Measurements from ENCODE around the gene TBCD.
"Not testable (repeated sequence)": the region's sequence is repeated elsewhere in the genome, so short reads cannot be mapped to it uniquely, and the experiment has no call there.

The TBCD gene

DNA sequence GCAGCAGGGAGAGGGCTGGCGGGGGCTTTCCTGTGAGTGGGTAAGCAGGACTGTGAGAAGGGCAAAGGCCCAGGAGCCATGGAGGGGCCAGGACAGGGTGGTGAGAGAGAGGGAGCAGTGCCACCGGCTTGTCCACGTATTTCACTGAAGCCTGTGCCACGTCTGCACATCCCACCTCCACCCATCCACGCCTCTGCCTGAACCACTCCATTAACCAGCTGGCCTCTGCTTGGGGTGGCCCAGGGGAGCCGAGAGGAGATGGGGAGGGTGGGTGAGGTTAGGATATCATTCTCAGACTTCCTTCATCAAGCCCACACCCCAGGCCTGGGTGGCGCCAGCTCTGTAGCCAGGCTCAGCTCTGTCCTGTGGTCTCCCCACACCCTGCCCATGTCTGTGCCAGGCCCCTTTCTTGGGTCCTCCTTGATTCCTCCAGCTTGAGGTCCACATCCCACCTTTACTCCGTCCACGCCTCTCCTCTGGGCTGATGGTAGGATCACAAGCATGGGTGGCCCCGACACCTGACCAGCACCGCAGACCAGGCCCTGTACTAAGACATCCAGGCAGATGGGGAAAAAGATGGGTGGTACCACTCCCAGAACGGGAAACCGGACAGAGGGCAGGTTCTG is 19.6 kb upstream of the TBCD start:
- H3K9me3 ChIP-seq (ENCODE audit: control insufficient read depth, insufficient read depth, low read length) = no peaks in the 10 kb centered on the region
- peaks cover 1% of the 10 kb centered on the region; the same call in 1 of the 2 replicates for H3K4me1 ChIP-seq (ENCODE audit: control insufficient read depth, insufficient read depth, low read length)
- H3K27me3 ChIP-seq (ENCODE audit: control insufficient read depth, insufficient read depth, low read length) = no peaks in the 10 kb centered on the region
- no peak overlapping the region for H3K27ac ChIP-seq (ENCODE audit: low read length)
- WGBS (ENCODE audit: insufficient coverage, insufficient read length) = no CpG with 5 or more reads among the region's 13 CpGs
- H3K36me3 ChIP-seq (ENCODE audit: control insufficient read depth, insufficient read depth, low read length) = no peaks in the 10 kb centered on the region; the same call in 1 of the 2 replicates
- H3K4me3 ChIP-seq (ENCODE audit: low read length) = no peak overlapping the region
- no peak for DNase-seq (ENCODE audit: low read depth, low spot score)

- Histone ChIP-seq H3K4me3 (ENCODE audit: low read length) (peak within 1 kb of the TSS; percentile 71), H3K27me3 (ENCODE audit: control insufficient read depth, insufficient read depth, low read length) (no peaks in the 10 kb centered on the region), H3K9me3 (ENCODE audit: control insufficient read depth, insufficient read depth, low read length) (no peaks in the 10 kb centered on the region), H3K4me1 (ENCODE audit: control insufficient read depth, insufficient read depth, low read length) (peaks cover 1% of the 10 kb centered on the region; the same call in 1 of the 2 replicates), H3K36me3 (ENCODE audit: control insufficient read depth, insufficient read depth, low read length) (0 out of 2 replicates have a peak, but pooled peaks cover 3% of the 10 kb centered on the region), H3K27ac (ENCODE audit: low read length) (no peak within 1 kb of the TSS)
- no peak for DNase-seq (ENCODE audit: low read depth, low spot score)
- WGBS (ENCODE audit: insufficient coverage, insufficient read length) = no CpG with 5 or more reads among the region's 101 CpGs
Observed at GRCh38 chr17:82734987-82735866, 16.6 kb upstream of the TBCD start, which contains the start of gene FN3K. Gene FN3K, plus strand, starts transcription at chr17:82735615. Its CDS starts 22 bp downstream, at chr17:82735637.

- Histone ChIP-seq H3K9me3 (ENCODE audit: control insufficient read depth, insufficient read depth, low read length) (no peaks in the 10 kb centered on the region), H3K27ac (ENCODE audit: low read length) (no peak overlapping the region), H3K4me1 (ENCODE audit: control insufficient read depth, insufficient read depth, low read length) (peaks cover 1% of the 10 kb centered on the region; the same call in 1 of the 2 replicates), H3K27me3 (ENCODE audit: control insufficient read depth, insufficient read depth, low read length) (no peaks in the 10 kb centered on the region), H3K36me3 (ENCODE audit: control insufficient read depth, insufficient read depth, low read length) (peaks cover 7% of the 10 kb centered on the region; the same call in 1 of the 2 replicates), H3K4me3 (ENCODE audit: low read length) (no peak overlapping the region)
- no CpG with 5 or more reads among the region's 18 CpGs for WGBS (ENCODE audit: insufficient coverage, insufficient read length)
- no peak for DNase-seq (ENCODE audit: low read depth, low spot score)
Observed at GRCh38 chr17:82736511-82737185, 15.2 kb upstream of the TBCD start.

- WGBS (ENCODE audit: insufficient coverage, insufficient read length) = no CpG with 5 or more reads among the region's 26 CpGs
- no peak for DNase-seq (ENCODE audit: low read depth, low spot score)
- no peaks in the 10 kb centered on the region for H3K27me3 ChIP-seq (ENCODE audit: control insufficient read depth, insufficient read depth, low read length)
- peaks cover 1% of the 10 kb centered on the region for H3K4me1 ChIP-seq (ENCODE audit: control insufficient read depth, insufficient read depth, low read length)
- H3K9me3 ChIP-seq (ENCODE audit: control insufficient read depth, insufficient read depth, low read length) = no peaks in the 10 kb centered on the region
- H3K4me3 ChIP-seq (ENCODE audit: low read length) = no peak overlapping the region
- H3K36me3 ChIP-seq (ENCODE audit: control insufficient read depth, insufficient read depth, low read length) = peaks cover 7% of the 10 kb centered on the region; the same call in 1 of the 2 replicates
- H3K27ac ChIP-seq (ENCODE audit: low read length) = no peak overlapping the region
Observed at GRCh38 chr17:82737967-82738877, 13.6 kb upstream of the TBCD start.

GRCh38 chr17:82740906-82741759 is 10.7 kb upstream of the TBCD start:
- no peak for DNase-seq (ENCODE audit: low read depth, low spot score)
- H3K36me3 ChIP-seq (ENCODE audit: control insufficient read depth, insufficient read depth, low read length) = peaks cover 7% of the 10 kb centered on the region; the same call in 1 of the 2 replicates
- H3K27ac ChIP-seq (ENCODE audit: low read length) = no peak overlapping the region
- H3K4me1 ChIP-seq (ENCODE audit: control insufficient read depth, insufficient read depth, low read length) = no peaks in the 10 kb centered on the region; the same call in 1 of the 2 replicates
- no CpG with 5 or more reads among the region's 10 CpGs for WGBS (ENCODE audit: insufficient coverage, insufficient read length)
- no peaks in the 10 kb centered on the region for H3K27me3 ChIP-seq (ENCODE audit: control insufficient read depth, insufficient read depth, low read length)
- no peak overlapping the region for H3K4me3 ChIP-seq (ENCODE audit: low read length)
- no peaks in the 10 kb centered on the region for H3K9me3 ChIP-seq (ENCODE audit: control insufficient read depth, insufficient read depth, low read length)

- no peaks in the 10 kb centered on the region for H3K27me3 ChIP-seq (ENCODE audit: control insufficient read depth, insufficient read depth, low read length)
- no peak for DNase-seq (ENCODE audit: low read depth, low spot score)
- H3K27ac ChIP-seq (ENCODE audit: low read length) = no peak overlapping the region
- no CpG with 5 or more reads among the region's 16 CpGs for WGBS (ENCODE audit: insufficient coverage, insufficient read length)
- no peaks in the 10 kb centered on the region; the same call in 1 of the 2 replicates for H3K4me1 ChIP-seq (ENCODE audit: control insufficient read depth, insufficient read depth, low read length)
- H3K36me3 ChIP-seq (ENCODE audit: control insufficient read depth, insufficient read depth, low read length) = peaks cover 4% of the 10 kb centered on the region; the same call in 1 of the 2 replicates
- H3K4me3 ChIP-seq (ENCODE audit: low read length) = no peak overlapping the region
- no peaks in the 10 kb centered on the region for H3K9me3 ChIP-seq (ENCODE audit: control insufficient read depth, insufficient read depth, low read length)
Observed at GRCh38 chr17:82743344-82744219, 8.3 kb upstream of the TBCD start.

GRCh38 chr17:82744736-82745135 is 7.1 kb upstream of the TBCD start:
- H3K27me3 ChIP-seq (ENCODE audit: control insufficient read depth, insufficient read depth, low read length); DNase-seq (ENCODE audit: low read depth, low spot score); H3K27ac ChIP-seq (ENCODE audit: low read length); H3K36me3 ChIP-seq (ENCODE audit: control insufficient read depth, insufficient read depth, low read length); H3K4me3 ChIP-seq (ENCODE audit: low read length); H3K9me3 ChIP-seq (ENCODE audit: control insufficient read depth, insufficient read depth, low read length); H3K4me1 ChIP-seq (ENCODE audit: control insufficient read depth, insufficient read depth, low read length): not testable (repeated sequence)
- no CpG with 5 or more reads among the region's 7 CpGs for WGBS (ENCODE audit: insufficient coverage, insufficient read length)

- H3K27ac ChIP-seq (ENCODE audit: low read length) = no peak overlapping the region
- WGBS (ENCODE audit: insufficient coverage, insufficient read length) = no CpG with 5 or more reads among the region's 8 CpGs
- no peaks in the 10 kb centered on the region for H3K27me3 ChIP-seq (ENCODE audit: control insufficient read depth, insufficient read depth, low read length)
- no peaks in the 10 kb centered on the region; the same call in 1 of the 2 replicates for H3K4me1 ChIP-seq (ENCODE audit: control insufficient read depth, insufficient read depth, low read length)
- H3K9me3 ChIP-seq (ENCODE audit: control insufficient read depth, insufficient read depth, low read length) = no peaks in the 10 kb centered on the region
- no peak overlapping the region for H3K4me3 ChIP-seq (ENCODE audit: low read length)
- no peak for DNase-seq (ENCODE audit: low read depth, low spot score)
- H3K36me3 ChIP-seq (ENCODE audit: control insufficient read depth, insufficient read depth, low read length) = peaks cover 4% of the 10 kb centered on the region; the same call in 1 of the 2 replicates
Observed at GRCh38 chr17:82745524-82745923, 6.3 kb upstream of the TBCD start.

Data from iPS DF 6.9 (cell line).